DOHH2 (cell line): ENCODE data around the gene C1orf159.

ENCODE experiments used
- H3F3A ChIP-seq: fragments of 200-600 bp; sonication (generic), shearing (Covaris generic); 2 replicates; pipeline ENCODE4 v1.6.0; 2016; ENCODE audit warnings: antibody characterized with exemption, mild to moderate bottlenecking; ENCODE audit not compliant: control insufficient read depth, insufficient read depth
- H3K27ac ChIP-seq: fragments of 200-600 bp; sonication (generic); 2 replicates; pipeline ENCODE4 v1.5.1; 2014; ENCODE audit warnings: low read depth, mild to moderate bottlenecking, low read length, moderate library complexity
- H3K27me3 ChIP-seq: fragments of 200-600 bp; sonication (generic); 2 replicates; pipeline ENCODE4 v1.6.1; 2014; ENCODE audit warnings: mild to moderate bottlenecking, low read length, mixed read lengths; ENCODE audit not compliant: control insufficient read depth
- H3K36me3 ChIP-seq: fragments of 200-600 bp; sonication (generic); 2 replicates; pipeline ENCODE4 v1.6.1; 2014; ENCODE audit warnings: mild to moderate bottlenecking, low read length, moderate library complexity, mixed read lengths; ENCODE audit not compliant: control insufficient read depth
- H3K4me1 ChIP-seq: fragments of 200-600 bp; sonication (generic); 2 replicates; pipeline ENCODE4 v1.6.1; 2014; ENCODE audit warnings: mild to moderate bottlenecking, low read length, mixed read lengths; ENCODE audit not compliant: control insufficient read depth
- H3K4me2 ChIP-seq: fragments of 200-600 bp; sonication (generic); 2 replicates; pipeline ENCODE4 v1.6.0; 2014; ENCODE audit warnings: mild to moderate bottlenecking, low read length, moderate library complexity
- H3K4me3 ChIP-seq: fragments of 200-600 bp; sonication (generic); 2 replicates; pipeline ENCODE4 v1.5.1; 2014; ENCODE audit warnings: mild to moderate bottlenecking, low read length, mixed read lengths
- H3K79me2 ChIP-seq: fragments of 200-600 bp; sonication (generic); 2 replicates; pipeline ENCODE4 v1.6.1; 2014; ENCODE audit warnings: mild to moderate bottlenecking, low read length, mixed read lengths; ENCODE audit not compliant: control insufficient read depth
- H3K9me2 ChIP-seq: fragments of 200-600 bp; sonication (generic); replicated peaks from 2 replicates; pipeline ENCODE4 v1.6.1; 2014; ENCODE audit warnings: mild to moderate bottlenecking, low read length, mixed read lengths; ENCODE audit not compliant: control insufficient read depth
- H3K9me3 ChIP-seq: fragments of 200-600 bp; sonication (generic); 2 replicates; pipeline ENCODE4 v1.6.1; 2014; ENCODE audit warnings: antibody characterized with exemption, low read length, mixed read lengths; ENCODE audit not compliant: control insufficient read depth, insufficient read depth
- H4K20me1 ChIP-seq: fragments of 200-600 bp; sonication (generic); 2 replicates; pipeline ENCODE4 v1.6.0; 2014; ENCODE audit warnings: low read depth, mild to moderate bottlenecking, antibody characterized with exemption, low read length, moderate library complexity; ENCODE audit not compliant: control insufficient read depth, insufficient read depth
- EZH2phosphoT487 ChIP-seq: fragments of 200-600 bp; sonication (generic); IDR thresholded peaks from 2 replicates; pipeline ENCODE4 v1.6.1; 2017; ENCODE audit warnings: borderline replicate concordance, mild to moderate bottlenecking, antibody characterized with exemption, low read length, moderate library complexity, mixed read lengths
- TF ChIP-seq, protein P1 (sequence below): fragments of 200-600 bp; sonication (generic); IDR thresholded peaks from one replicate; pipeline ENCODE4 v1.5.1; 2014; ENCODE audit warnings: antibody characterized with exemption, mild to moderate bottlenecking, low read depth, low read length; ENCODE audit not compliant: poor library complexity, severe bottlenecking

C1orf159 gene

DNA sequence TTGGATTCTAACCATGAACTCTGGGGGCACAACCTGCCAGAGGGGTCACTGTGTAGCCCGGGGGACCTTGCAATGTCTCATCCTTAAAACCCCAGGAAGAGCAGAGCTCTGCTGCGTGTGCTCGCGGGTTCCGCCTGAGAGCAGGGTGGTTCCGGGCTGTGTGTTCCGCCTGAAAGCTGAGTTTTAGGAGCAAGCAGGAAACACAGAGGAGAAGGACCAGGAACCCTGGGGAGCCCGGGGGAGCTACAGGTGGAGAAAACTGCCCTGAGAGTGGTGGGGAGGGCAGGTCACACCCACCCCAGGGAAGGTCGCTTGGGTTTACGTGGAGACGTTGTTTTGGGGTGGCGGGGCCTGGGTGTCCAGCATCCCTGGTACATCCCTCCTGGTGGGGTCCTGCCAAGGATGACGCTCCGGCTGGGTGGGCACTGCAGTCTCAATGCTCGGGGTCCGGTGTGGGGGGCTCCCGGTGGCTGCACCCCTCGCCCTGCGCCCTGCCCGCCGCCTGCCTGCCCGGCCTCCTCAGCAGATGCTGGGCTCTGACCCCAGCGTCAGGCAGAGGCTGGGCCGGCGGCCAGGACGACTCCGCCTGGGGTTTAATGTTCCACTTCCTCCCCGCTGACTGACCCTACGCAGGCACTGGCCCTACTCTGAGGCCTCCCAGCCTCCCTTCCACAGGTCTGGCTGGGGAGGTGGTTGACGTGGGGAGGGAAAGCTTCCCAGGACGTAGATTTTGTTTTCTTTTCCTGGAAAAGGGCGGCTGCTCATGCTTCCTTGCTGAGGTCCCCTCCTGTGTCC, 17.3 kb upstream of the C1orf159 start:
- peaks cover 14% of the 10 kb centered on the region for H3K27me3 ChIP-seq
- TF ChIP-seq, protein P1, sequence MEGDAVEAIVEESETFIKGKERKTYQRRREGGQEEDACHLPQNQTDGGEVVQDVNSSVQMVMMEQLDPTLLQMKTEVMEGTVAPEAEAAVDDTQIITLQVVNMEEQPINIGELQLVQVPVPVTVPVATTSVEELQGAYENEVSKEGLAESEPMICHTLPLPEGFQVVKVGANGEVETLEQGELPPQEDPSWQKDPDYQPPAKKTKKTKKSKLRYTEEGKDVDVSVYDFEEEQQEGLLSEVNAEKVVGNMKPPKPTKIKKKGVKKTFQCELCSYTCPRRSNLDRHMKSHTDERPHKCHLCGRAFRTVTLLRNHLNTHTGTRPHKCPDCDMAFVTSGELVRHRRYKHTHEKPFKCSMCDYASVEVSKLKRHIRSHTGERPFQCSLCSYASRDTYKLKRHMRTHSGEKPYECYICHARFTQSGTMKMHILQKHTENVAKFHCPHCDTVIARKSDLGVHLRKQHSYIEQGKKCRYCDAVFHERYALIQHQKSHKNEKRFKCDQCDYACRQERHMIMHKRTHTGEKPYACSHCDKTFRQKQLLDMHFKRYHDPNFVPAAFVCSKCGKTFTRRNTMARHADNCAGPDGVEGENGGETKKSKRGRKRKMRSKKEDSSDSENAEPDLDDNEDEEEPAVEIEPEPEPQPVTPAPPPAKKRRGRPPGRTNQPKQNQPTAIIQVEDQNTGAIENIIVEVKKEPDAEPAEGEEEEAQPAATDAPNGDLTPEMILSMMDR: no peak
- no peak for TF ChIP-seq EZH2phosphoT487
- H3F3A ChIP-seq: no peaks in the 10 kb centered on the region
- no peaks in the 10 kb centered on the region for H3K36me3 ChIP-seq
- no peak overlapping the region for H3K27ac ChIP-seq
- no peaks in the 10 kb centered on the region for H3K9me2 ChIP-seq
- no peak overlapping the region for H3K4me2 ChIP-seq
- H4K20me1 ChIP-seq: no peaks in the 10 kb centered on the region
- peaks cover 25% of the 10 kb centered on the region for H3K4me1 ChIP-seq
- no peak overlapping the region for H3K4me3 ChIP-seq
- H3K9me3 ChIP-seq: no peaks in the 10 kb centered on the region
- H3K79me2 ChIP-seq: no peaks in the 10 kb centered on the region

- Histone ChIP-seq H3K4me1 (peaks cover 17% of the 10 kb centered on the region), H3F3A (no peaks in the 10 kb centered on the region), H3K79me2 (no peaks in the 10 kb centered on the region), H3K9me2 (no peaks in the 10 kb centered on the region), H3K9me3 (no peaks in the 10 kb centered on the region), H3K4me3 (no peak overlapping the region), H3K4me2 (no peak overlapping the region), H3K27ac (no peak overlapping the region), H3K27me3 (peaks cover 10% of the 10 kb centered on the region), H4K20me1 (no peaks in the 10 kb centered on the region), H3K36me3 (no peaks in the 10 kb centered on the region)
- TF ChIP-seq, protein P1: no peak
- no peak for TF ChIP-seq EZH2phosphoT487
These were observed 16.4 kb upstream of the C1orf159 start for GRCh38 chr1:1132042-1132950.

DNA sequence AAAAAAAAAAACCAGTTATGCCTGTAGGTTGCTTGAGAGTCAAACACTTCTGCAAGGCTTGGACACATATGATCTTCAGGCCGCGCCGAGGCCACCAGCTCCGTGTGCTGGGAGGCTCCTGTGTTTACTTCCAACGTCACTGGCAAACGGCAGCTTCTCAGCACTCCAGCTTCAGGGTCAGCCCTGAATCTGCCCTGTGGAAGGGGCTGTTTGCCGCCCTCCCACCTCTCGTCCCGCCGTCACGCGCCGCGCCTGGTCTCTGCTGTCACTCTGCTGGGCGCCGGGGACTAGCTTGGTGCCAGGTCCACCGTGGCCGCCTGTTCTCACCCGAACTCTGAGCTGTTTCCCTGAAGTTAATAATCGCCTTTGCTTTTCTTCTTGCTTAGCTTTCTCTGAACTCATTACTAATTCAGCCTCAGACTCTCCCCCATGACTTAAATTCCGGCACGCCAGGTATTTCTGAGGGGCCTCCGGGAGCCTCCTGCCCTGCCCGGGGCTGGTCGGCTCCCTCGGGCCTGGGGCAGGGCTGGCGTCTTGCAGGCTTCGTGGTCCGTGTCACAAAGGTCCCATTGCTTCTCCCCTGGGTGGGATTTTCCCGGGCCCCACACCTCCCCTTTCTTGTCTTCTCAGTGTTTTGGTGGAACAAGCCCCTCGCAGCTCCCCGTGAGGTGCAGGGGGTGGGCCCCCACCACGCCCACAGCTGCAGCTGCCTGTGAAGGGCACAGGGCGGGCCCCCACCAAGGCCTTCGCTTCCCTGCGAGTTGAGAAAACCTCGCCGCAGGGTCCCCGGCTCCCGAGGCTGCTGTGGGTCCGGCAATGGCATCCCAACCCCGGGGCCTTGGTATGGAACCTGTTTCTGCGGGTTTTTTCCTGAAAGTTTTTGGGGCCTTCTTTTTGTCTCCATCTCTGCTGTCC, 14.6 kb upstream of the C1orf159 start:
- H3F3A ChIP-seq: no peaks in the 10 kb centered on the region
- no peak overlapping the region for H3K27ac ChIP-seq
- H3K9me2 ChIP-seq: no peaks in the 10 kb centered on the region
- no peaks in the 10 kb centered on the region for H3K9me3 ChIP-seq
- H3K27me3 ChIP-seq: no peaks in the 10 kb centered on the region
- no peaks in the 10 kb centered on the region for H3K36me3 ChIP-seq
- no peak overlapping the region for H3K4me3 ChIP-seq
- no peaks in the 10 kb centered on the region for H3K4me1 ChIP-seq
- no peaks in the 10 kb centered on the region for H3K79me2 ChIP-seq
- no peak overlapping the region for H3K4me2 ChIP-seq
- TF ChIP-seq, protein P1: no peak
- TF ChIP-seq EZH2phosphoT487: no peak
- H4K20me1 ChIP-seq: no peaks in the 10 kb centered on the region
